GM12874 (cell line): Measurements from ENCODE around the gene TMEM117.

ENCODE experiments used
- CTCF ChIP-seq: IDR thresholded peaks from 2 replicates; pipeline ENCODE4 v1.5.1; 2011; ENCODE audit warnings: low read depth, mild to moderate bottlenecking, control low read depth, low read length, moderate library complexity; ENCODE audit not compliant: insufficient read depth

TMEM117 gene

GRCh38 chr12:43841253-43841652, 5.4 kb downstream of the TMEM117 start:
- no peak for TF ChIP-seq CTCF

- no peak for TF ChIP-seq CTCF
These were observed 6.4 kb downstream of the TMEM117 start for GRCh38 chr12:43842259-43842658.

- no peak for TF ChIP-seq CTCF
These were observed 12.3 kb downstream of the TMEM117 start for GRCh38 chr12:43848226-43848507.

- TF ChIP-seq CTCF, result no peak
These were observed 12.9 kb downstream of the TMEM117 start for GRCh38 chr12:43848786-43849185.

- TF ChIP-seq CTCF, result no peak
These were observed 16.9 kb downstream of the TMEM117 start for GRCh38 chr12:43852744-43853143.

- TF ChIP-seq CTCF, result no peak
These were observed 21.1 kb downstream of the TMEM117 start for GRCh38 chr12:43856972-43857371.

- TF ChIP-seq CTCF, result no peak
These were observed 22.2 kb downstream of the TMEM117 start for GRCh38 chr12:43858096-43858495.

GRCh38 chr12:43858991-43859390, 23.1 kb downstream of the TMEM117 start:
- TF ChIP-seq CTCF, result no peak
